ENCODE measurements around the gene SCARB1.
"Not testable (repeated sequence)": the region's sequence is repeated elsewhere in the genome, so short reads cannot be mapped to it uniquely, and the experiment has no call there.

Gene SCARB1, protein sequence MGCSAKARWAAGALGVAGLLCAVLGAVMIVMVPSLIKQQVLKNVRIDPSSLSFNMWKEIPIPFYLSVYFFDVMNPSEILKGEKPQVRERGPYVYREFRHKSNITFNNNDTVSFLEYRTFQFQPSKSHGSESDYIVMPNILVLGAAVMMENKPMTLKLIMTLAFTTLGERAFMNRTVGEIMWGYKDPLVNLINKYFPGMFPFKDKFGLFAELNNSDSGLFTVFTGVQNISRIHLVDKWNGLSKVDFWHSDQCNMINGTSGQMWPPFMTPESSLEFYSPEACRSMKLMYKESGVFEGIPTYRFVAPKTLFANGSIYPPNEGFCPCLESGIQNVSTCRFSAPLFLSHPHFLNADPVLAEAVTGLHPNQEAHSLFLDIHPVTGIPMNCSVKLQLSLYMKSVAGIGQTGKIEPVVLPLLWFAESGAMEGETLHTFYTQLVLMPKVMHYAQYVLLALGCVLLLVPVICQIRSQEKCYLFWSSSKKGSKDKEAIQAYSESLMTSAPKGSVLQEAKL

DNA sequence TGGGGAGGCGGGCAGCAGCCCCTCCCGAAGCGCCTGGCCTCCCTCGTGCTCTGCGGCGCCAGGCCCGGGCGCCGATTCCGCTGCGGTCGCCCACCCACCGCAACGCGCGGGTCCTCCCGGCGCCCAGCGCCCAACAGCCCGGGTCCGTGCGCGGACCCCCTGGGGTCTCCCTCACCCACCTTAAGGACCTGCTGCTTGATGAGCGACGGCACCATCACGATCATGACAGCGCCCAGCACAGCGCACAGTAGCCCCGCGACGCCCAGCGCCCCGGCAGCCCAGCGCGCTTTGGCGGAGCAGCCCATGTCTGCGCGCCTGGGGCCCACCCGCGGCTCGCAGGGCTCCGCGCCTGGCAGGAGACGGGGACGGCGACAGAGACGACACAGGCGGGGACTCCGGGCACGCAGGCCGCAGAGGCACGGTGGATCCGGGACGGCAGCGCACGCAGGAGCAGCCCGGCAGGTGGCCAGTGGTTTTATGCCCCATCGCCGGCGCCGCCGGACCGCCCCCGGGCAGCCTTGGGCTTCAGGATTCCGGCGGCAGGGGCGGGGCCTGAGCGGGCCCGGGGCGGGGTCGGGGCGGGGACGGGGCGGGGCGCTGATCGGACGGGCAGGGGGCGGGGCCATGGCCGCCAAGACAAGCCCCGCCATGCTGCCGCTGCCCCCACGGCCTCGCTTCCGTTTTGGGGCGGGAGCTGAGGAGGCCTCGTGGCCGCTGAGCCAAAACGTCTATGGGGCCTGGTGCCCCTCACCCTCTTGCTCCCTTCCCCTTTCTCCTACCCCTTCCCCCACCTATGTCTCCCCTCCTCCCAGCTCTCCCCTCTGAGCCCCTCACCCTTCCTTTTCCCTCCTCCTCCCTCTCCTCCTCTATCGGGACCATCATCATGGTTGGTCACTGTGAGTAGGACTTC is at the start of gene SCARB1:
Gene SCARB1, minus strand, starts transcription at position 449 of the 910 bp plus-strand sequence. Its CDS starts 144 bp downstream, at position 305.
- peak; percentile 71 for DNase-seq (ENCODE audit: low read depth)

DNA sequence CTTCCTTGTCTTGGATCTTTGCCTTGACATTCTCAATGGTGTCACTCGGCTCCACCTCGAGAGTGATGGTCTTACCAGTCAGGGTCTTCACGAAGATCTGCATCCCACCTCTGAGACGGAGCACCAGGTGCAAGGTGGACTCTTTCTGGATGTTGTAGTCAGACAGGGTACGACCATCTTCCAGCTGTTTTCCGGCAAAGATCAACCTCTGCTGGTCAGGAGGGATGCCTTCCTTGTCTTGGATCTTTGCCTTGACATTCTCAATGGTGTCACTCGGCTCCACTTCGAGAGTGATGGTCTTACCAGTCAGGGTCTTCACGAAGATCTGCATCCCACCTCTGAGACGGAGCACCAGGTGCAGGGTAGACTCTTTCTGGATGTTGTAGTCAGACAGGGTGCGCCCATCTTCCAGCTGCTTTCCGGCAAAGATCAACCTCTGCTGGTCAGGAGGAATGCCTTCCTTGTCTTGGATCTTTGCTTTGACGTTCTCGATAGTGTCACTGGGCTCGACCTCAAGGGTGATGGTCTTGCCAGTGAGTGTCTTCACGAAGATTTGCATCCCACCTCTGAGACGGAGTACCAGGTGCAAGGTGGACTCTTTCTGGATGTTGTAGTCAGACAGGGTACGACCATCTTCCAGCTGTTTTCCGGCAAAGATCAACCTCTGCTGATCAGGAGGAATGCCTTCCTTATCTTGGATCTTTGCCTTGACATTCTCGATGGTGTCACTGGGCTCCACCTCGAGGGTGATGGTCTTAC is 49.0 kb upstream of the SCARB1 start:
- not testable (repeated sequence) for DNase-seq (ENCODE audit: low read depth)

DNA sequence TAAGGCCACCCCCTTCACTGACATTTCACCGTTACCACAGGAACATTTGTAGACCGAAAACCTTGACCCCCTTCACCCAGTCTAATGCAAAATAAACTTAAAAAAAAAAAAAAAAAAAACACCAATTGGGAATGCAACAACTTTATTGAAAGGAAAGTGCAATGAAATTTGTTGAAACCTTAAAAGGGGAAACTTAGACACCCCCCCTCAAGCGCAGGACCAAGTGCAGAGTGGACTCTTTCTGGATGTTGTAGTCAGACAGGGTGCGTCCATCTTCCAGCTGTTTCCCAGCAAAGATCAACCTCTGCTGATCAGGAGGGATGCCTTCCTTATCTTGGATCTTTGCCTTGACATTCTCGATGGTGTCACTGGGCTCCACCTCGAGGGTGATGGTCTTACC is 47.9 kb upstream of the SCARB1 start:
- DNase-seq (ENCODE audit: low read depth), result not testable (repeated sequence)

- DNase-seq (ENCODE audit: low read depth), result no peak
Observed at GRCh38 chr12:124910561-124911478, 47.2 kb upstream of the SCARB1 start.

DNA sequence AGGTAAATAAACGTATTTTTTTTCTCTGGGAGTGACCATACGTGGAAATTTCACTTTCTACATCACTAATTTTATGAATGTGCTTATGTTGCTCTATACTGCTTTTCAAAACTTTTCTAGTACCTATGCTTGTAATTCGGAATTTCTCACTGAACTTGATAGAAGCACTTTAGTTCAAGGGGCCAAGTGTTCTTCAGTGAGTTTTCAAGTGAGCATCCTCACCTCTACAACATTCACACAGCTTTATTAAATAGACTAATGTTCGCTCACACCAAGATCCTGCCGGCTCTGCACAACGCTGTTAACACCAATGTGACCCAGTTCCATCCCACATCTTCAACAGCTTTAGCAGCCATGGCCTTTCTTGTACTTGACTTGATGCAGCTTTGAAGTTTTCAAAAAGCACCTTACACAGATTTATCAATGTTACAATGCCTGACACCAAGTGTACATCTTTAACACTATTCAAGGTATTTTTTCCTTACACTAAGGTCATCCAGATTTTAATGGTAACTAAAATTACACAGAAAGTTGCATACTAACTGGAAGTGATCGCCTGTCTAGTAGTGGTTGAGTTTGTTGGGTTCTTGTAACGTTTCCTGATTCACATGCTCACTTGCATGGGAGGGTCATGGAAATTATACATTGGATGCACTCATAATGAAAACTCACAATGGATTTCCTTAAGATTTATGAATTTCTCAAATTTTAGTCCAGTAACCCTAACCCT is 46.3 kb upstream of the SCARB1 start:
- DNase-seq (ENCODE audit: low read depth), result no peak

- DNase-seq (ENCODE audit: low read depth), result peak; percentile 87
Observed at GRCh38 chr12:124906606-124907261, 43.1 kb upstream of the SCARB1 start.

DNA sequence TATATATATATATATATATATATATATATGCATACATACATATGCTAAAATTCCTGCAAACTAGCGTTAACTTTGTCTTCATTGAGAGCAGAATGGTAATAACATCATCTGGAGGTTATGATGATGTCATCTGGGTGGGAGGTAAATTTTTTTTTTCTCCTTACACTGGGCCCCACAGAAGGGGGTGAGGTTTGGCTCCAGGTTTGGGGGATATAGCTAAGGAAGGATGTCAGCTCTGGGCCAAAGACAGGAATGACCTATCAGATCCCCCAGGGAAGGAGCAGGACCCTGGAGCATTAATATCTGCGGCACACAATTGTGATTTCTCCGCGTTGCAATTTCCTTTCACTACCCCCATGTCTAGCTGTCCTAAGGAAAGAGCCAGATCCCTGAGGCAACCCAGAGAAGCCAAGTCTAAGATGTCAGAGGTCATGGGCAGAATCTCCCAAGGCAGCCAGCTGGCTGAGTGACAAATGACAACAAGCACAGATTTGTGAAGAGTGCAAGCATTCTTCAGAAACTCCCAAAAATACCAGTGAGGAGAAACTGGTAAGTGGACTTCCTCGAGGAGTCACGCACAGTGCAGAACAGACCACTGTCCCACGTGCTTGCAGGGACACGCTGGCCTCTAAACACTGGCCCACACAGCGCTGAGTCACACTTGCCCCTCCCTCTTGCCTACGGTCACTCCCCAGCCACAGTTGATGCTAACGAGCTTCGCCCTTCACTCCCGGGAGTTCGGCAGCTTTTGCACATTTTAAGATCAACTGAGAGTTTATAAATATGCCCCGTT is 40.8 kb upstream of the SCARB1 start:
- DNase-seq (ENCODE audit: low read depth), result no peak

DNA sequence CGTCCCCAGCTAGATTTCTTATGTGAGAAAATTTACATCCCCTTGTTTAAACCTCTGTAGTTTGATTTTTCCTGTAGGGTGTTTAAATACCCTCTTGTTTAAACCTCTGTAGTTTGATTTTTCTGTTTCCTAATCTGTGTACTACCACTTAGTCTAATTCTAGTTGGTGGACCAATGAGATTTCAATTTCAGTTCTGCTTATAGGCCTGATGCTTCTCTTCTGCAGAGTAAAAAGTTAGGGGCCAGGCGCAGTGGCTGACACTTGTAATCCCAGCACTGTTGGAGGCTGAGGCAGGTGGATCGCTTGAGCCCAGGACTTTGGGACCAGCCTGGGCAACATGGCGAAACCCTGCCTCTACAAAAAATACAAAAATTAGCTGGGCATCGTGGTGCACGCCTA is 39.3 kb upstream of the SCARB1 start:
- no peak for DNase-seq (ENCODE audit: low read depth)

- DNase-seq (ENCODE audit: low read depth), result no peak
Observed at GRCh38 chr12:124901003-124901402, 37.3 kb upstream of the SCARB1 start.

- DNase-seq (ENCODE audit: low read depth), result not testable (repeated sequence)
Observed at GRCh38 chr12:124900345-124900795, 36.7 kb upstream of the SCARB1 start.

- no peak for DNase-seq (ENCODE audit: low read depth)
Observed at GRCh38 chr12:124898923-124899294, 35.2 kb upstream of the SCARB1 start.

DNA sequence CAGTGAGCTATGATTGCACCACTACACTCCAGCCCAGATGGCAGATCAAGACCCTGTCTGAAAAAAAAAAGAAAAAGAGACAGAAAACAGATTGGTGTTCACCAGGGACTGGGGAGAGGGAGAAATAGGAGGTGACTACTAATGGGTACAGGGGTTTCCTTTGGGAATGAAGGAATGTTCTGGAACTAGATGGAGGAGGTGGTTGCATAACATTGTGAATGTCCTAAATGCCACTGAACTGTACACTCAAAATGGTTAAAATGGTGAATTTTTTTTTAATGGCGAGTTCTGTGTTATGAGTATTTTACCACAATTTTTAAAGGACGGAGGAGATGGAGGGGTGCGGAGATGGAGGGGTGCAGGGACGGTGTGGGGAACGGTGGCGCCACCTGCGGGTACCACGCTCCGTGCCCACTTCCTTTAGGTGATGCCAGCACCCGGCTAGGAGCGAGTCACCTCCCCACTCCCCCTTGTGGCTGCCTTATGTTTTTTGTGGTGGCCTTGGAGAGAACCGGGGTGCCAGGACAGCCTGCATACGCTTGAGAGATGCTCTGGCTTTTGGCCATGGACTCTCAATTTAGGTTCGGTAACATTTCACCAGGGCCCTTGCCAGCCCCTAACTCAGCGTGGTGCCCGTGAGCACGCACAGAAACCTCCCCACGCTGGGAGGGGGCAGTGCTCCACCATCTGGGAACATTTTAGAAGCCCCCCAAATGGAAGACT is 34.7 kb upstream of the SCARB1 start:
- peak; percentile 51 for DNase-seq (ENCODE audit: low read depth)

- no peak for DNase-seq (ENCODE audit: low read depth)
Observed at GRCh38 chr12:124896461-124896860, 32.8 kb upstream of the SCARB1 start.

DNA sequence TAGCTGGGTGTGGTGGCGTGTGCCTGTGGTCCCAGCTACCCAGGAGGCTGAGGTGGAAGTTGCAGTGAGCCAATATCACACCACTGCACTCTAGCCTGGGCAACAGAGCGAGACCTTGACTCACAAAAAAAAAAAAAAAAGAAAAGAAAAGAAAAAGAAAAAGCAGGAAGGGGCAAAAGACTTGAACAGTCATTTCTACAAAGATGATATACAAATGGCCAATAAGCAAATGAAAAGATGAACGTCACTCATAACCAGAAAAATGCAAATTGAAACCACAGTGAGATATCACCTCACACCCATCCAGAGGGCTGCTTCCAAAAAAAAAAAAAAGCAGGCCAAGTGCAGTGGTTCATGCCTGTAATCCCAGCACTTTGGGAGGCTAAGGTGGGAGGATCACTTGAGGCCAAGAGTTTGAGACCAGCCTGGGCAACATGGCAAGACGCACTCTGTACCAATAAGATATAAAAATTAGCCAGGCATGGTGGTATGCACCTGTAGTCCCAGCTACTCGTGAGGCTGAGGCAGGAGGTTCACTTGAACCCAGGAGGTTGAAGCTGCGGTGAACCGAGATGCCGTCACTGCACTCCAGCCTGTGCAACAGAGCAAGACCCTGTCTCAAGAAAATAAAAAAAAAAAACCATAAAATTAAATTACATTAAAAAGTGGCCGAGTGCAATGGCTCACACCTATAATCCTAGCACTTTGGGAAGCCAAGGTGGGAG is 30.3 kb upstream of the SCARB1 start:
- no peak for DNase-seq (ENCODE audit: low read depth)

- no peak for DNase-seq (ENCODE audit: low read depth)
Observed at GRCh38 chr12:124888260-124888659, 24.6 kb upstream of the SCARB1 start.

DNA sequence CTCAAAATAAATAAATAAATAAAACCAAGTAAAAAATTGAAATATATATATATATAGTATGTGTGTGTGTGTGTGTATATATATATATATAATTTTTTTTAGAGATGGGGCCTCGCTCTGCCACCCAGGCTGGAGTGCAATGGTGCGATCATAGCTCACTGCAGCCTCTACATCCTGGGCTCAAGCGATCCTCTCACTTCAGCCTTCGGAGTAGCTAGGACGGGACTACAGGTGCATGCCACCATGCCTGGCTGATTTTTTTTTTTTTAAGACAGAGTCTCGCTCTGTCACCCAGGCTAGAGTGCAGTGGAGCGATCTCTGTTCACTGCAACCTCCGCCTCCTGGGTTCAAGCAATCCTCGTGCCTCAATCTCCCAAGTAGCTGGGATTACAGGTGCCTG is 24.1 kb upstream of the SCARB1 start:
- DNase-seq (ENCODE audit: low read depth), result not testable (repeated sequence)
